Kidney (tissue), 14 donors: ENCODE data around the gene RTCA. TPM values are rescaled to one million over a fixed set of nuclear protein-coding genes. Genes with fewer than 3 reads are reported as not detected.

ENCODE experiments used
- DNase-seq, 5 donors: peaks; one replicate each; pipeline ENCODE4 v3.0.0-alpha.2; 2013 to 2020
- FAIRE-seq: peaks from 2 replicates; lab custom pipeline; 2012; peaks lifted over from hg19 to GRCh38; lab: Jason Lieb, UNC
- H3K27ac ChIP-seq, 2 donors: one replicate each; pipeline ENCODE4 v1.7.0; 2013; ENCODE audit warnings: low read depth in 2 of 2, low read length in 2 of 2, inconsistent platforms in 1 of 2
- H3K27me3 ChIP-seq: one replicate; pipeline ENCODE4 v1.7.1; 2013; ENCODE audit warnings: low read length, inconsistent platforms; ENCODE audit not compliant: control insufficient read depth, insufficient read depth
- H3K36me3 ChIP-seq, 3 donors: one replicate each; pipeline versions ENCODE4 v1.7.0 to v1.7.1; 2013; ENCODE audit warnings: low read length in 3 of 3, control low read depth in 1 of 3, inconsistent platforms in 1 of 3; ENCODE audit not compliant: insufficient read depth in 3 of 3, control insufficient read depth in 2 of 3
- H3K4me1 ChIP-seq, 3 donors: one replicate each; pipeline versions ENCODE4 v1.7.0 to v1.7.1; 2013; ENCODE audit warnings: low read length in 3 of 3, inconsistent platforms in 1 of 3, low read depth in 1 of 3; ENCODE audit not compliant: control insufficient read depth in 2 of 3, insufficient read depth in 2 of 3
- H3K4me3 ChIP-seq, 3 donors: one replicate each; pipeline versions ENCODE4 v1.7.0 to v1.8.1; 2013; ENCODE audit warnings: low read length in 3 of 3, control low read depth in 1 of 3, inconsistent platforms in 1 of 3
- H3K9ac ChIP-seq, 3 donors: one replicate each; pipeline versions ENCODE4 v1.7.0 to v1.7.1; 2013; ENCODE audit warnings: low read length in 3 of 3, control low read depth in 1 of 3, inconsistent platforms in 1 of 3
- H3K9me3 ChIP-seq, 3 donors: one replicate each; pipeline versions ENCODE4 v1.7.0 to v1.7.1; 2013; ENCODE audit warnings: low read length in 3 of 3, control low read depth in 1 of 3, inconsistent platforms in 1 of 3; ENCODE audit not compliant: control insufficient read depth in 2 of 3, insufficient read depth in 1 of 3
- CTCF ChIP-seq: IDR thresholded peaks from 3 replicates; pipeline ENCODE4 v1.5.1; 2012; ENCODE audit warnings: mild to moderate bottlenecking, moderate library complexity, borderline replicate concordance; ENCODE audit not compliant: insufficient read depth; ENCODE audit errors: extremely low read depth
- intact Hi-C: fragments of 100-400 bp; cut with DNase I; formaldehyde crosslinking; loops from one replicate; pipeline ENCODE4 v1.11.1; 2022
- microRNA-seq: library from miRNA; unstranded; fragments of <30 nt; microRNA quantifications from one replicate; pipeline ENCODE4 v1.2.0, GENCODE V29; 2020
- polyA plus RNA-seq: library from polyadenylated mRNA; stranded (reverse); fragments of 350-450 nt; fragmentation: Illumina TruSeq; extraction: RNeasy Lipid Tissue Mini Kit (QIAGEN cat#74804); gene quantifications from one replicate; pipeline ENCODE4 v1.2.3, GENCODE V29; 2014; ENCODE audit warnings: low read depth, low replicate concordance; ENCODE audit not compliant: insufficient read depth
- total RNA-seq: library from RNA; stranded (reverse); fragmentation: NEBNext Ultra II Directional; extraction: Animal tissue kit (Norgen Biotek cat#: 25700); gene quantifications from one replicate; pipeline ENCODE4 v1.2.1, GENCODE V29; 2021
- donor health status: control.
- donor health status: control.
- donor health status: control.
- donor health status: control.
- donor health status: control.
- donor health status: DM: yes; HTN: yes; CAD: no.
- donor health status: Normal renal cell carcinoma (clear cell type).

RTCA gene
- total and polyA plus RNA-seq, 2 donors from 2014 or later: 30.8 to 51.1 TPM

- H3K9ac ChIP-seq: no peak overlapping the region
- TF ChIP-seq CTCF: no peak
- no peaks in the 10 kb centered on the region for H3K36me3 ChIP-seq
- no peak for FAIRE-seq
- peaks cover 0 to 3% (median 2%) of the 10 kb centered on the region in 3 donors for H3K4me1 ChIP-seq
- no peak overlapping the region for H3K4me3 ChIP-seq
- H3K27ac ChIP-seq: no peak overlapping the region
- DNase-seq: no peak
- intact Hi-C loops: no loop called here
- no peaks in the 10 kb centered on the region for H3K9me3 ChIP-seq
- H3K27me3 ChIP-seq: no peaks in the 10 kb centered on the region
These were observed 74.5 kb downstream of the RTCA start for GRCh38 chr1:100340494-100340893.

- Histone ChIP-seq H3K4me3 (no peak overlapping the region), H3K27me3 (no peaks in the 10 kb centered on the region), H3K4me1 (peaks cover 0 to 3% (median 2%) of the 10 kb centered on the region in 3 donors), H3K9me3 (no peaks in the 10 kb centered on the region), H3K9ac (no peak overlapping the region), H3K36me3 (no peaks in the 10 kb centered on the region), H3K27ac (no peak overlapping the region)
- intact Hi-C loops: no loop called here
- no peak for DNase-seq
- no peak for TF ChIP-seq CTCF
- no peak for FAIRE-seq
These were observed 76.3 kb downstream of the RTCA start for GRCh38 chr1:100342348-100342747.

Small RNA genes within 50 kb of the gene (microRNA-seq; reads per million reads assigned to microRNA genes)
- gene MIR553: not detected

Other genes with a start within 250 kb of the RTCA start
- gene SASS6, start 133.3 kb upstream of the RTCA start, total RNA-seq: 2.1 TPM
- 1.1 TPM for gene SASS6, start 133.3 kb upstream of the RTCA start, polyA plus RNA-seq
- gene TRMT13, start 133.1 kb upstream of the RTCA start, total RNA-seq: 16.9 TPM
- 5.9 TPM for gene TRMT13, start 133.1 kb upstream of the RTCA start, polyA plus RNA-seq
- 0.35 TPM for gene LRRC39, start 88.0 kb upstream of the RTCA start, total RNA-seq
- 0.45 TPM for gene LRRC39, start 88.0 kb upstream of the RTCA start, polyA plus RNA-seq
- 18.7 TPM for gene DBT, start 16.4 kb upstream of the RTCA start, total RNA-seq
- 7.7 TPM for gene DBT, start 16.4 kb upstream of the RTCA start, polyA plus RNA-seq
- gene CDC14A, start 86.3 kb downstream of the RTCA start, total RNA-seq: 11.9 TPM
- 4.7 TPM for gene CDC14A, start 86.3 kb downstream of the RTCA start, polyA plus RNA-seq